G401.6 (cell line): ENCODE measurements around the gene DDX56.

ENCODE experiments used
- FAIRE-seq: peaks from 2 replicates; lab custom pipeline; 2012; peaks lifted over from hg19 to GRCh38; lab: Jason Lieb, UNC

DDX56 gene

DNA sequence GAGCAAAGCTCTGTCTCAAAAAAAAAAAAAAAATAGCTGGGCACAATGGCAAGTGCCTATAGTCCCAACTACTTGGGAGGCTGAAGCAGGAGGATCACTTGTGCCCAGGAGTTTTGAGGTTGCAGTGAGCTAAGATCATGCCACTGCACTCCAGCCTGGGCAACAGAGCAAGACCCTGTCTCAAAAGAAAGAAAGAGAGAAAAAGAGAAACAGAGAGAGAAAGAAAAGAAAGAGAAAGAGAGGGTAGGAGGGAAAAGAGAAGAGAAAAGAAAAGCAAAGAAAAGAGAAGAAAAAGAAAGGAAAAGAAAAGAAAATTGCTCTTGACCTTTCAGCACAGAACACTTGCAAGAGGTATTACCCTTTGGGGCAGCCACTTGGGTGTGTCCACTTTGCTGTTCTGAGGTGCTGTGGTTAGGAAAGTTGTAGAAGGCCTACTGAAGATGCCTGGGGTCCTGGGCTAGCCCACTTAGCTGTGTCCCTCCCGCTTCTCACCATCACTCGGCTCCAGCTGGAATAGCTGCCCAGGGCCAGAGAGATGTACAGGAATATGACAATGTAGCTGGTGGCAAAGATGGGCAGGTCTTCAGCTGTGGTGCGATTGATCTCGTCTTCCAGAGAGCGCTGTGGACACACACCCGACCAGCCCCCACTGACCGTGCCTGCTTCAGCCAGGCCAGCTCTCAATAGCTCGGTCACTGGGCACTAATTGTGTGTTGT is 38.2 kb downstream of the DDX56 start:
- FAIRE-seq = no peak

DNA sequence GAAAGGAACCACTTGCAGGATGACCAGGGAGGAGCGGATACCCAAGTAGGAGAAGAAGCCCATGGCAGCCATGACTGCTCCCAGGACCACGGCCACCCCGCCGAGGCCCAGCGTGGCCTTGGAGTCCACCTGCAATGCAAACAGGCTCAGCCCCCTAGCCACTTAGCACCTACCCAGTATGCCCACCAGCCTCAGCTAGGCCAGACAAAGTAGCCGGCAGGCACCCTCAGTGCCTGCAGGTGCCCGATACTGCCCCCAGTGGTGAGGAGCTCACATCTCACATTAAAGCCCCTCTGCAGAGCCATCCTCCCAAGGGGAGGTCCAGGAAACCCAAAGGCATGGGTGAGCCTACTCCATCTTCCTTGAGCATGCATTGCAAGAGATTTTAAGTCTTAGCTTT is 39.2 kb downstream of the DDX56 start:
- FAIRE-seq = no peak

GRCh38 chr7:44534087-44534486 is 39.6 kb downstream of the DDX56 start:
- FAIRE-seq = no peak

- no peak for FAIRE-seq
Observed at GRCh38 chr7:44533301-44534055, 40.2 kb downstream of the DDX56 start.

DNA sequence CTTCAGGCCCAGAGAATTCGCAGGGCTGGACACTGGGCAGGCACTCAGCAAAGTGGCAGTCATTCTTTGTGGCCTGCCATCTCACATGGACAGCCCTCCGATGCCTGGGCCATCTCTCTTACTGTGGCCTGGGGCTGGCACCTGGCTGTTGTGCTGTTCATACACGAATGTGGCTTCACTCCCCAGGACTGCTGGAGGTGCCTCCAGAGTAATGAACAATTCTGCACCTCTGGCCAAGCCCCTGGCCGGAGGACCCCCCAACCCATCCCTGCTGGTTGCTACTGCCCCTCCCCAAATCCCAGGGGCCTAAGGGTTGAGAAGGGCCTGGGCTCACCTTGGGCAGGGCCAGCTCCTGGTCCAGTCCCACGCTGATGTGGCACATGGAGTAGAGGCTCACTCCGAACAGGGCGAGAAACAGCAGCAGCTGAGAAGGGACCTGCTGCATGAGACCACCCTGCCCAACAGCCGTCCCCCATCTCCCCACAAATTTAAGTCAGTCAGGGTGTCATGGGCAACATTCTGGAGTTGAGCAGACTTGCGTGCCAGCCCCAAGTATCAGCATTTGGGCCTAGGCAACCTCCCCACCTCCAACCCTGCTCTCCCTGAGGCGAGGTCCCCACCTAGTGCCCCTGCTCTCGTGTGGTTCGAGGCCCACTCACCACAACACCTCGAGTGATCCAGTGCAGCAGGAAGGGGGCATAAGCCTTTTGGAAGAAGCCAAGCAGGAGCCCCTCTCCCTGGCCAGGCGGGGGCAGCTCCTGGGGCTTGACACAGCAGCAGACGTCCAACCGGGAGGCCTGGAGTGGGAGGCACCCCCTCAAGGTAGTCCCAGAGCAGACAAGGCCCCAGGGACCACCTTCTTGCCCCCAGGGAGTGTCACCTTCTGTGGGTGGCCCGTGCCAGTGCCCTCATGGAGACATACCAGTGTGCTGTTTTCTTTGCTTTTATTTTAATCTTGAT is 42.0 kb downstream of the DDX56 start:
- no peak for FAIRE-seq

DNA sequence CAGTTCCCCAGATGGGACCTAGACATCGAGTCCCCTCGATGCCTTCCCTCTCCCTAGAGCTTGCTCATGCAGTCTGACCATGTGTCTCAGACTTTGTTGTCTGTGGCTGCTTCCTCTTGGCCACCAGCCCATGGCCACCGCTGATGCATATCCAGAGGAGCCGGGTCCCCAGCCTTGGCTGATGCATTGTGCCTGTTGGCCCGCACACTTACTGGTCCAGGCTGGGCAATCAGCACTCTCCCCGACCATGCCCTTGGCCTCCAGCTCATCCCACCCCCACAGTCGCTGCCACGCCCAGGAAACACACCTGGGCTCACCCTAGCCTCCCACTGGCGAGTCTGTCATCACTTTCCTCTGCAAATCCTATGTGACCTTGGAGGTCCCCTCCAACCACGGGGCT is 42.7 kb downstream of the DDX56 start:
- no peak for FAIRE-seq

DNA sequence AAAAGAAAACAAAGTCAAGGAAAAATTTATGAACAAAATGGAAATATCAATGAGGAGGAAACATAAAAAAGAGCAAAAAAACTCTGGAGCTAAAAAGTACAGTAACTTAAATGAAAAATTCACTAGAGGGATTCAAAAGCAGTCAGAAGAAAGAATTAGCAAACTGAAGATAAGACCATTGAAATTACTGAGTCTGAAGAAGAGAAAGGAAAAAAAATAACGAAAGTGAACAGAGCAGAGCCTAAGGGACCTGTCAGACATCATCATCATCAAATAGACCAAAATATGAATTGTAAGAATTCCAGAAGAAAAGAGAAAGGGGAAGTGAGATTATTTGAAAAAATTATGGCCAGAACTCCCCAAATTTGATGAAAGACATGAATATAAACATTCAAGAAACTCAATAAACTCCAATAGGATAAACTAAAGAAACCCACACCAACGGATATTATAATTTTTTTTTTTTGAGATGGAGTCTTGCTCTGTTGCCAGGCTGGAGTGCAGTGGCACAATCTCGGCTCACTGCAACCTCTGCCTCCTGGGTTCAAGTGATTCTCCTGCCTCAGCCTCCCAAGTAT is 48.8 kb downstream of the DDX56 start:
- no peak for FAIRE-seq

GRCh38 chr7:44522315-44522714 is 51.4 kb downstream of the DDX56 start:
- no peak for FAIRE-seq

DNA sequence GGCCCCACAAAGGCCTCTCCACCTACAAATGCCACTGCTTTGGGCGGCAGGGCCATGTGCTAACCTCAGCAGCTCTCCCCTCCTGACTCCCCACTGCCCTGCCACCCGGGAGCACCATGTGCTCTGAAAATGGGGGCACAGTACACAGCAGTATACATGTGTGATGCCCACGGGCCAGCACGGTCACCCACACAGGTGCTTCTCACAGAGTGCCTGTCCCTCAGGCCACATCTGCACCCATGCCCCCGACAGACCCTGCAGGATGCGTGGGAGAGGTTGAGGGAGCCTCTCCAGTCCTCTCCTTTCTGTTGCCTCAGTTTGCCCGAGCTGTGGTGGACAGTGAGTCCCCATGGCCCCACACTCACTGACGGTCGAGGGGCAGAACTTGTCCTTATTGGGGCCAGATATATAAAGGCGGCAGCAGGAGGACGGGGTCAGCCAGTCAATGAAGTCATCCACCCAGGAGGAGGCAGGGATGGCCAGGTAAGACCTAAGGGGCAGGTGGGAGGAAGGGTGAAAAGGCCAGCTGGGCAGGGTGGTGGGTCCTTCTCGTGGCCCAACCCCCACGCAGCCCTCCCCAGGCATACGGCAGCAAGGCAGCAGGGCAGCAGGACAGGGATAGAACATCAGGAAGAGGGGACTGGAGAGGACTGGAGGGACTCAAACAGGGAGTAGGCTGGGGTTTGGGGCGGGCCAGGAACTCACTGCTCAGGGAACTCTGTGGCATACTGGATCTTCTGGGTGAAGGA is 52.2 kb downstream of the DDX56 start:
- no peak for FAIRE-seq

DNA sequence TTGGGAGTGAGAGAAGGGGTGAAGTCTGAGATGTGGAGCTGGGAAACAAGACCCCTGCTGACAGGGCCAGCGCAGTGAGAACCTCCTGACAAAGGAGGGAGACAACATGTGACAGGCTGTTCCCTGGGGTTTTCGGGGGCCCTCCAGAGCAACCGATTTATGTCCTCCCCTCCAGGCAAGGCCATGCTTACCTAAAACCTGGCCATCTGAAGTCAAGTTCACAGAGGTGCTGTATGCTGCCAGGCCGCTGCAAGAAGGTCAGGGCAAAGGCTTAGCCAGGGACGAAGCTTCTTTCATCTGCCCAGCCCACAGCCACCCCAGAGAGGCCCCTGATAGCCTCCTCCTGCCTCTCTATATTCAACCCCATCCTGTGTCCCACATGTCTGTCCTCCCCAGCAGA is 53.1 kb downstream of the DDX56 start:
- FAIRE-seq = no peak

DNA sequence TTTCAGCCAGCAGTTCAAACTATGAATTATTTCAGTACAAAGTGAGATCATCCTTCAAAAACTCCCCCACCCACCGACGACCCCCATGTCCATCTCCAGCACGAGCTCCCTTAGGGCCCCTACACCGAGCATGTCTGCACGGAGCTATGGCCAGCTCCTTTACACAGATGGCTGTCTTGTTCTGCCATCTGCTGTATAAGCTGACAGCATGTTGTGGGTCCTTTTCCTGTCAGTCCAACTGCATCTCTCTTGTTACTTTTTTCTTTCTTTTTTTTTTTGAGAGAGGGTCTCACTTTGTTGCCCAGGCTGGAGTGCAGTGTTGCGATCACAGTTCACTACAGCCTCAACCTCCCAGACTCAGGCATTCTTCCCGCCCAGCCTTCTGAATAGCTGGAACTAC is 54.2 kb downstream of the DDX56 start:
- no peak for FAIRE-seq

GRCh38 chr7:44518761-44519160 is 54.9 kb downstream of the DDX56 start:
- FAIRE-seq = no peak

- FAIRE-seq = no peak
Observed at GRCh38 chr7:44517175-44517574, 56.5 kb downstream of the DDX56 start.
